Small intestine (tissue), 7 donors: Measurements from ENCODE around the gene FNDC1. TPM values are rescaled to one million over a fixed set of nuclear protein-coding genes. Genes with fewer than 3 reads are reported as not detected.

Experiments
- DNase-seq, 2 donors: peaks; one replicate each; pipeline versions ENCODE4 v3.0.0 to v3.0.0-alpha.2; 2013
- FAIRE-seq: peaks from 2 replicates; lab custom pipeline; 2012; peaks lifted over from hg19 to GRCh38; lab: Jason Lieb, UNC
- H3K27ac ChIP-seq, 3 donors: one replicate each; pipeline ENCODE4 v1.5.1; 2013; ENCODE audit warnings: low read length in 2 of 3, mild to moderate bottlenecking in 2 of 3, control low read depth in 1 of 3, inconsistent platforms in 1 of 3, low read depth in 1 of 3, moderate library complexity in 1 of 3
- H3K27me3 ChIP-seq, 3 donors: one replicate each; pipeline ENCODE4 v1.6.1; 2013; ENCODE audit warnings: low read length in 3 of 3, inconsistent platforms in 1 of 3; ENCODE audit not compliant: control insufficient read depth in 3 of 3, insufficient read depth in 3 of 3
- H3K36me3 ChIP-seq, 3 donors: one replicate each; pipeline ENCODE4 v1.6.1; 2013; ENCODE audit warnings: low read length in 3 of 3, inconsistent platforms in 1 of 3, low read depth in 1 of 3, mild to moderate bottlenecking in 1 of 3, moderate library complexity in 1 of 3; ENCODE audit not compliant: control insufficient read depth in 3 of 3, insufficient read depth in 2 of 3
- H3K4me1 ChIP-seq, 3 donors: one replicate each; pipeline ENCODE4 v1.6.1; 2013; ENCODE audit warnings: low read length in 2 of 3, inconsistent platforms in 1 of 3, low read depth in 1 of 3, mild to moderate bottlenecking in 1 of 3, moderate library complexity in 1 of 3; ENCODE audit not compliant: control insufficient read depth in 3 of 3, insufficient read depth in 2 of 3
- H3K4me3 ChIP-seq, 3 donors: one replicate each; pipeline ENCODE4 v1.5.1; 2013; ENCODE audit warnings: low read length in 3 of 3, control low read depth in 1 of 3, inconsistent platforms in 1 of 3, low read depth in 1 of 3, mild to moderate bottlenecking in 1 of 3, moderate library complexity in 1 of 3
- H3K9me3 ChIP-seq, 2 donors: one replicate each; pipeline ENCODE4 v1.6.1; 2013; ENCODE audit warnings: low read depth in 1 of 2, low read length in 1 of 2; ENCODE audit not compliant: control insufficient read depth in 2 of 2, insufficient read depth in 1 of 2
- WGBS, 3 donors: extraction: QIAGEN DNeasy Blood & Tissue Kit; methylation state at CpG; one replicate each; pipeline ENCODE4 v1.1.7; 2013; 5-methylcytosine and 5-hydroxymethylcytosine counted together
- polyA plus RNA-seq, 4 donors: library from polyadenylated mRNA; stranded (reverse) in 3 of 4; unstranded in 1 of 4; fragments of 200-250 nt in 3 of 4; fragments of 120-200 nt in 1 of 4; gene quantifications; one replicate each; pipeline versions ENCODE4 v1.2.1 to v1.2.3, GENCODE V29; 2013
- donor health status: healthy with polysubstance abuse.
- donor health status: control.
- donor health status: control.
- donor health status: Bipolar disorder and iron deficiency.
- donor health status: healthy.

FNDC1 gene
- polyA plus RNA-seq, 4 donors: 0.27 to 30.6 (median 0.28) TPM; not detected in 1

DNA sequence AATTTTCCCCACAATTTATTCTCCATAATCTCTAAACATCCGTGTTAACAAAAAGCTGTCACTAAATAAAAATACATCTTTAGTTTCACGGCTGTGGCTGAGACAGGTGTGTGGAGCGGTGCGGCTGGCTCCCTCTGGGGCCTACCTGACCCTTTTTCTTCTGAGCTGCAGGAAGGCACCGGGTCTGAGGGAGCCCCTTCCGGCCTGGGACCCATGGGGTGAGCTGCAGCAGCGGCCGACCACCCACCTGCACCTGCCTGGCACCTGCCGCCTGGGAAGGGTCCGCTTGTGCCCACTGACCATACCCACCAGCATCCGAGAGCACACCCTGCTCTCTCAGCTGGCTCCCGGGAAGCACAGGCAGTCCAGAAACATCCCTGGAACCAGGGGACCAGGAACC is 41.5 kb upstream of the FNDC1 start:
- Histone ChIP-seq H3K36me3 (no peaks in the 10 kb centered on the region), H3K27me3 (peaks cover 0 to 3% (median 2%) of the 10 kb centered on the region in 3 donors), H3K9me3 (no peaks in the 10 kb centered on the region), H3K4me1 (no peaks in the 10 kb centered on the region), H3K27ac (no peak overlapping the region), H3K4me3 (no peak overlapping the region)
- 84 to 86% (median 85%) methylated on average over 12 of the region's 12 CpGs for WGBS, 3 donors
- FAIRE-seq (no peak), DNase-seq (no peak)

DNA sequence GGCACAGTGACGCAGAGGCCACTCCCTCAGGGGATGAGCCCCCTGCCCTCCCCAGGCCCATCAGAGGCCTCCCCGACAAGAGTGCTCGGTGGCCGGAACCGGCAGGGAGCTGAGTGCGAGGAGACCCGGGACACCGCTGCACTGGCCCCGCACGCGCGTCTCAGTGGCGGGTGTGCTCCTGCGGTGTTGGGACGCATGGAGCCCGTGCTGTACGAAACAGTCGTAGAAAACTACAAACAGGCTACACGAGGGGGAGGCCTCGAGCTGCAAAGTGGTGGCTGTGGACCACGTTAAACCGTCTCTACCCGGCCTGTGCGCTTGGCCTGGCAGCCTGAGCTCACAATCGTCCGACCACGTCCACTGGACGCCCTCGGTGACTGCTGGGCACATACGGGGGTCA is 40.2 kb upstream of the FNDC1 start:
- Histone ChIP-seq H3K4me3 (no peak overlapping the region), H3K36me3 (no peaks in the 10 kb centered on the region), H3K4me1 (no peaks in the 10 kb centered on the region), H3K27ac (no peak overlapping the region), H3K9me3 (no peaks in the 10 kb centered on the region), H3K27me3 (no peaks in the 10 kb centered on the region)
- 93 to 96% (median 94%) methylated on average over 25 to 30 of the region's 30 CpGs for WGBS, 3 donors
- DNase-seq (no peak), FAIRE-seq (no peak)

DNA sequence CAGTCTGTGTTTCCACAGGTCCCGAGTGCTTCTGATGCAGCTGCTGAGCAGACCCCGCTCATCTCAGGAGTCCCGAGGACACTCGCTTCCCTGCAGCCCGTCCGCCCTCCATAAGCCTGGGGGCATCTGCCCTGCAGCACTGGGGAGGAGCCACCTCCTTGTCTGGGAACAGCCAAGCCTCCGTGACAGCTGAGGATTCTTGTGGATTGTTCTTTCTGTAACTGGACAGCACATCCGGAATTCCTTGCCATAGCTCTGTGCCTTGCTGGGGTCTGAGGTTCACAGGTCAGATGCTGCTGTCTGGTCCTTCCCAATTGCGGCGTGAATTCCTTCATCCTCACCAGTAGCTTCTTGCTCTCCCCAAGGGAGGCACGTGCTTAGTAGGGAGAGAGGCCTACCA is 38.4 kb upstream of the FNDC1 start:
- 86 to 90% (median 88%) methylated on average over 11 of the region's 11 CpGs for WGBS, 3 donors
- FAIRE-seq (no peak), DNase-seq (no peak)
- H3K36me3 ChIP-seq: no peaks in the 10 kb centered on the region
- no peak overlapping the region for H3K4me3 ChIP-seq
- no peak overlapping the region for H3K27ac ChIP-seq
- no peaks in the 10 kb centered on the region for H3K4me1 ChIP-seq
- peaks cover 0 to 3% (median 0%) of the 10 kb centered on the region in 3 donors for H3K27me3 ChIP-seq
- H3K9me3 ChIP-seq: no peaks in the 10 kb centered on the region

DNA sequence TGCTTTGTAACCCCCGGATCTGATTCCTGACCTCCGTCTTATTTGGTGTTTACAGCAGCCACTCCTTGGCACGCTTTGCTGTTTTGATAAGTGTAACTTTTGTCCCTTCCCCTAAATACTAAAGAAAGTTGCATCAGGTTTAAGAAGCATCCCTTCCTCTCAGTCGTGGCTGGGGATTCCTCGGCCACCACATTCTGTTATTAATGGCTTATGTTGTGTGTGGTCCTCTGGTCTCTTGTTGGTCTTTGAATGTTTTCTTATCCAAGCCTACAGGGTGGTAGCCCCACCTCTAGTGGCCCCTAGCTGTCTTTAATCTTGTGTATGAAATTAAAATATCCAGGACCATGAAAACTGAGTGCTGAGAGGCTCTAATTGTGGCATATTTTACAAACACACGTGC is 37.5 kb upstream of the FNDC1 start:
- H3K36me3 ChIP-seq: no peaks in the 10 kb centered on the region
- H3K4me1 ChIP-seq: no peaks in the 10 kb centered on the region
- H3K27me3 ChIP-seq: peaks cover 0 to 3% (median 0%) of the 10 kb centered on the region in 3 donors
- no peak overlapping the region for H3K27ac ChIP-seq
- no peak overlapping the region for H3K4me3 ChIP-seq
- no peak for FAIRE-seq
- H3K9me3 ChIP-seq: no peaks in the 10 kb centered on the region
- no peak for DNase-seq
- WGBS, 3 donors: 60 to 67% (median 66%) methylated on average over 6 of the region's 6 CpGs

DNA sequence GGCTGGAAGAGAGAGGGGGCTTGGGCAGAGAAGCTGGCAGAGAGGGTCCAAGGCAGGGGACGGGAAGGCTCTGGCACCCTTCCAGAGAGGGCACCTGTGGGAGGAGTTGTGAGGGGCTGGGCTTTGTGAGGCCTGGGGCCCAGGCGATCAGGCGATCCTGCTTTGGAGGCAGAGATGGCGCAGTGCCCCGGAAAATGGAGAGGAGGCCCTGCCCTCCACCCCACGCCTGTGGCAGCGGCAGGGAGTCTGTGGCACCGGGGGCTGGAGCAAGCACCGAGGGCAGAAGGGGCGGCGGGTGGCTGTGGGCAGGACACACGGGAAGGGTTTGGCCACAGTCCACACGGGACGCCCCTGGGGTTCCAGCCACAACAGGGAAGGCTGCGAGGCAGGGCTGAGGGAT is 36.5 kb upstream of the FNDC1 start:
- 64 to 86% (median 70%) methylated on average over 15 of the region's 15 CpGs for WGBS, 3 donors

DNA sequence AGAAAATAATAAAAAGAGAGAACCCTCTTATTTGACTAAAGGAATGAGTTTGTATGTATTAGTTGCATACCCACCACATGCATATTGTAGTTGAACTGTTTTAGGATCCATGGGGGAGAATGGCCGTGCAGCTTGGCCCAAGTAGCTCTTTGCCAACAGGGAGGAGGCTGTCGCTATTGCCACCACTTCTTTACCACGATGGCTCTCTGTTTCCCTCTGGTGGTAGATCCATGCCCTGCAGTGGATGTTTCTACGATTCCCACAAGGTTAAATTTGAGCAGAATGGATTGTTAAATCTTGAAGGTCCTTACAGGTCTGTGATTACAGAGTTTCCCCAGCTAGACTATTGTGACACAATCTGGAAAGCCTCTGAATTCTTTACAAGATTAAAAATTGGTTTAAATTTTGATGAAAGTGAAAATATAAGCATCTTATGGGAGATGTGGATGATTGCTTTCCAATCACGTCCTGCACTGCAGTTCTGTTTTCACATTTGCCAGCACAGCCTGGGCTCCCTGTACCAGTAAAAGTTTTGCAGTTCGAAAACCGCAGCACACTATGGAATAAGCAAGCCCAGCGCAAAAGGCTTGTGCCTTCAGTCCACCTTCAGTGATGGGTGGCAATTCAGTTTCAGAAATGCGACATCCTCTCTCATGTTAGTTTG is 34.4 kb upstream of the FNDC1 start:
- Histone ChIP-seq H3K36me3 (no peaks in the 10 kb centered on the region), H3K4me3 (no peak overlapping the region), H3K27ac (no peak overlapping the region), H3K4me1 (no peaks in the 10 kb centered on the region), H3K27me3 (peaks cover 0 to 9% (median 2%) of the 10 kb centered on the region in 3 donors), H3K9me3 (no peaks in the 10 kb centered on the region)
- FAIRE-seq: no peak
- DNase-seq: peak; percentile 65 to 68
- 22 to 25% (median 25%) methylated on average over 9 of the region's 9 CpGs for WGBS, 3 donors

More for the DNA sequence above, 36.5 kb upstream of the FNDC1 start:
- H3K4me3 ChIP-seq: no peak overlapping the region
- H3K36me3 ChIP-seq: no peaks in the 10 kb centered on the region
- DNase-seq (no peak), FAIRE-seq (no peak)
- no peaks in the 10 kb centered on the region for H3K4me1 ChIP-seq
- H3K27me3 ChIP-seq: peaks cover 0 to 5% (median 0%) of the 10 kb centered on the region in 3 donors
- no peaks in the 10 kb centered on the region for H3K9me3 ChIP-seq
- no peak overlapping the region for H3K27ac ChIP-seq

DNA sequence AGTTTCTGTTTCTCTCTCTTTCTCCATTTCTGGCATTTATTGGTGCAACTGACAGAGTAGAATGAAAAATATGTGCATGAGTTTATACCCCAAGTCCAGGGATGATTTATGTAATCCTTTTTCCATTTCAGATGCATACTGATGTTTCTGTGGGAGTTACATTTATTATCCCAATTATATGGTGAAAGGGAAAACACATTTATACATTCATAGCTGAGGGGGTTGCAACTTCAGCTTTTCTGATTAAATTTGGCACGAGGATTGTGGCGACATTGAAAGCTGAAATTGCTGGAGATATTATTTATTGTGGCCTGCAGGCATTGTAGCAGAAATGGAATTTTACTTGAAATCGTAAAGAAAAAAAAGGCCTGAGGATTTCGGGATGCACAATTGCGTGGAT is 31.5 kb upstream of the FNDC1 start:
- FAIRE-seq (no peak), DNase-seq (no peak)
- no peaks in the 10 kb centered on the region for H3K36me3 ChIP-seq
- no peaks in the 10 kb centered on the region for H3K4me1 ChIP-seq
- peaks cover 0 to 9% (median 5%) of the 10 kb centered on the region in 3 donors for H3K27me3 ChIP-seq
- no peak overlapping the region for H3K27ac ChIP-seq
- H3K4me3 ChIP-seq: no peak overlapping the region
- 79 to 84% (median 80%) methylated on average over 5 of the region's 5 CpGs for WGBS, 3 donors
- peaks cover 0 to 4% of the 10 kb centered on the region in 2 donors for H3K9me3 ChIP-seq

DNA sequence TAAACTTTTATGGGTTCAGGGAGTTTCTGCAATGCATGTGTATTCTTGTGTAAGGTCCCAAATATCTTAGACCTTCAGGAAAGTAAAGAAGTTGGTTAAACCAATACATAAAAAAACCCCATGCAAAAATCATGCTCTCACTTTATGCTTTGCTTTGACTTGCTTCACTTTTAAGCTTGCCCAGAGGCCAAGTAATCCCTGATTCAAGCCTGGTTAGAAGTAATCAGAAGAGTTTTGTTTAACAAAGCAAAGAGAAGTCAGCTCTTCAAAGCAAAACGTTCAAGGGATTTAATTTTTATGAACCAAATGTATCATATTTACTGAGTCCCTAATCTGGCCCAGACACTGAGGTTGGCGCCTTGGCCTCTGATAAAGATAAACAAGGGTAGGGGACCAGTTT is 26.7 kb upstream of the FNDC1 start:
- H3K9me3 ChIP-seq: peaks cover 0 to 4% of the 10 kb centered on the region in 2 donors
- no peaks in the 10 kb centered on the region for H3K36me3 ChIP-seq
- H3K27ac ChIP-seq: no peak overlapping the region
- WGBS, 3 donors: 38 to 47% (median 45%) methylated on average over 2 of the region's 2 CpGs
- no peak for DNase-seq
- no peak overlapping the region for H3K4me3 ChIP-seq
- no peak for FAIRE-seq
- H3K27me3 ChIP-seq: peaks cover 0 to 5% (median 4%) of the 10 kb centered on the region in 3 donors
- no peaks in the 10 kb centered on the region for H3K4me1 ChIP-seq

DNA sequence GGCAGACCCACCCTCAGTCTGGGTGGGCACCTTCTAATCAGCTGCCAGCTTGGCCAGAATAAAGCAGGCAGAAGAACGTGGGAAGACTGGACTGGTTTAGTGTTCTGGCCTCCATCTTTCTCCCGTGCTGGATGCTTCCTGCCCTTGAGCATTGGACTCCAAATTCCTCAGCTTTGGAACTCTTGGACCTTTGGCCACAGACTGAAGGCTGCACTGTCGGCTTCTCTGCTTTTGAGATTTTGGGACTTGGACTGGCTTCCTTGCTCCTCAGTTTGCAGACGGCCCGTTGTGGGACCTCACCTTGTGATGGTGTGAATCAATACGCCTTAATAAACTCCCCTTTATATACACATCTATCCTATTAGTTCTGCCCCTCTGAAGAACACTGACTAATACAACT is 20.6 kb upstream of the FNDC1 start:
- H3K9me3 ChIP-seq: no peaks in the 10 kb centered on the region
- no peaks in the 10 kb centered on the region for H3K4me1 ChIP-seq
- H3K4me3 ChIP-seq: no peak overlapping the region
- 72 to 83% (median 82%) methylated on average over 6 of the region's 6 CpGs for WGBS, 3 donors
- DNase-seq (no peak), FAIRE-seq (no peak)
- peaks cover 0 to 3% (median 0%) of the 10 kb centered on the region in 3 donors for H3K27me3 ChIP-seq
- H3K27ac ChIP-seq: no peak overlapping the region
- no peaks in the 10 kb centered on the region for H3K36me3 ChIP-seq
